Effector CD4-positive, alpha-beta T cell (primary cell): ENCODE measurements around the gene MTOR.

Experiments
- DNase-seq: peaks from one replicate; pipeline ENCODE4 v3.0.0-alpha.2; 2020

MTOR gene

DNA sequence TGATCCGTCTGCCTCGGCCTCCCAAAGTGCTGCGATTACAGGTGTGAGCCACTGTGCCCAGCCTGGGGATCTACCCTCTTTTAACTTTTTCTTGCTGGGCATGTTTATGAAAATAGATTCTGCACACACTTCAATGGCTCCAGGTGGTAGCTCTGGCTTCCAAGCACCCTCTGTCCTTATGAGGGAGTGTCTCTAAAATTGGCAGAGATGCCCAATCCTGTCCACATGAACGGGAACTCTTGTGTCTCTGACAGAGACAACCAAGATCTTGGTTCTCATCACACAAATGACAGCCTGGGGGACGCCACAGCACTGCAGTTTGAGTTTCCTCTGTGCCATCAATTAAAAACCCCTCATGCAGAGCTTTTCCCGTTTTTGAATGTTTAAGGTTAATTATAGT, 116.6 kb downstream of the MTOR start:
- DNase-seq: no peak

- no peak for DNase-seq
Observed at GRCh38 chr1:11144570-11145256, 117.6 kb downstream of the MTOR start.

- no peak for DNase-seq
Observed at GRCh38 chr1:11143907-11144306, 118.4 kb downstream of the MTOR start.

DNA sequence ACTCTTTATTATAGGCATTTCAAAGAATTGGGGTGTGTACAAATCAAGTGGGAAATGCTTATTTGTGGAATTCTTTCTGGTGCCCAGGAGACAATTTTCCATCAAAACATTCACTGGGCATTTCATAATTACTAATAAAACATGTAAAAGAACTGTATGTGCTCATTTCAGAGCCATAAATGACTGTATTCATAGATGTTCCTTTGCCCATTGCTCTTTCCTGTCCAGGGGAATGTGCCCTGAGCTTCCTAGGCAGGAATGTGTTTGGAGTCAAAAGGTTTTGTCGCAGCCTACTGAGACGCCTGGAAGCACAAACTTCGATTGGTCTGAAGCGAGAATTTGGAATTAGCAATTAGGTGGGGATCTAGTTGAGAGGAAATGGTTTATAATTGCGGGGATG, 119.0 kb downstream of the MTOR start:
- no peak for DNase-seq

GRCh38 chr1:11142618-11143391, 119.5 kb downstream of the MTOR start:
- DNase-seq: no peak

- DNase-seq: no peak
Observed at GRCh38 chr1:11138952-11139351, 123.4 kb downstream of the MTOR start.

DNA sequence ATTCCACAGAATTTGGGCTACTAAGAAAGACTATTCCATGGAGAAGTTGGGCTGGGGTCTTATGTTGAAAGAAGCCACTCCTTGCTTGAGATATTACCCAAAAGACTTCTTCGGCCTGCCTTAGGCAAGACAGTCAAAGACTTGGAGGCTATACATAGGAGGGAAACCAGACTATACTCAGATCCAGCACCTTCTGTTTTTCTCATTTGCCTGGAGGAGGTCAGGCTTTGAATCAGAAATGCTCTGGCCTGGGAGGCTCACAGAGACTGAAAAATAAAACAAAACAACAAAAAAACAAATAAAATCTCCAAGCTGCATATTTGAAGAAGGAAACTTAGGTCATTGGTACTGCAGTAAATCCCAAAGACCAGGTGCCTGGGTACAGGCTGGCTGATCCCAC, 124.3 kb downstream of the MTOR start:
- DNase-seq: no peak

DNA sequence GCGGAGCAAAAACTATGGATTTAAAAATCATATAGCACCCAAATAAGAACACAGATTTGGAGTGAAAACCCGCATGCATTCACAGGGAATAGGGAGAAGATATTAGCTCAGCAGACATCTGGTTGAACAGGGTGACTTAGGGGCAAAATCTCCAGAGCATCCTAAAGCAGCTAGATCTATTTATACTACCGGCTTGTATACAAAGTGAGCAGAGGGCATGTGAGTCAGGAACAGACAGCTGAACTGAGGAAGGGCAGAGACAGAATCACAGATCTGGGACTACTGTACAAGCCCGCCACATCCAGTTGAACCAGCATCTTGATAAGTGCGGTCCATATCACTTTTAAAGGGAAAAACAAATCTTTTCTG, 127.5 kb downstream of the MTOR start:
- no peak for DNase-seq

GRCh38 chr1:11134251-11134897, 128.0 kb downstream of the MTOR start:
- DNase-seq: no peak

DNA sequence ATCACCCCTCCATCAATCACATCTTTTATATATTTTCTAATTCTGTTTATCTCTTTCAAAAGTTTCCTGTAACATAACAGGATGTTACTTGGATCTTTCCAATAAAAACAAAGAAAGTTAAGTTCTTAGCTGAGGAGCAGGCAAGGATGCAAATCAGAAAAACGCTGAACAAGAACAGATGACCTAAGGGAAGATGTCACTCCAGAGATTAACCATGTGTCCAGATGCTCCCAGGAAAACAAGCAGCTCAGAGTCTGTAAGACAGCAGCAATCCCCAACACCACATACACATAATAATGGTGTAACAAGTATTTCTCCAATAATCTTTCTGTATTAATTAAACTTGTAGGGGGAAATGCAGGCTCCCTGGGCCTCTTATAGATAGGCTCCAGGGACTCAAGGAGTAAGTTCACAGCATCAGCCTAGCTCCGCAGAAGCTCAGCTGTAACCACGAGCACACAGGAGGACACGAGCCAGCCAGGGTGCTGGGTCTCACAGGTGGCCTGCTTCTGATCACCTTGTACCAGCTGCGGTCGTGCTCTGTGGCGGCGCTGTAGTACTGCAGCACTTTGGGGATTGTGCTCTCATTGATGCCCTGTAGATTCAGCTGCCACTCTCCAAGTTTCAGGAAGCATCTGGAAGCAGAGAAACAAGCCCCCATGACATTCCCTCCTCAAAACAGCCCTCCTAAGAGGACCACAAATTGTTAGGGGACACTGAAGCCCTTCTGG, 129.6 kb downstream of the MTOR start:
- no peak for DNase-seq

DNA sequence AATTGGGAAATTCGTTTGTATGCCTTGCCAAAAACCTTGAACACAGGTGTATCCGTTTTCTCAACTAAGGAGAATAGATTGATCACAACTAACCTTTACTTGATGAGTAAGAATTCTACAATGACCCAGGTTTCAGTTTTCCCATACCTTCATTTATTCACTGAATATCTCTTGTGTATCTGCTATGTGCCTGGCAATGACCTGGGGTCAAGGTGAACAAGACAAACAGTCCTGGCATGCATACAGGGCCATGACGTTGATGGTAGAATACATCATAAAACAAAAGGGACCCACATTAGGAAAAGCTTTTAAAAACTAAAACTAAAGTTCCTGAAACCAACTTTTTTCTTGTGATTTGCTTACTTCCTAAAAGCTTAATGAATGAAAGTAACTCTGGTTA, 130.5 kb downstream of the MTOR start:
- no peak for DNase-seq

DNA sequence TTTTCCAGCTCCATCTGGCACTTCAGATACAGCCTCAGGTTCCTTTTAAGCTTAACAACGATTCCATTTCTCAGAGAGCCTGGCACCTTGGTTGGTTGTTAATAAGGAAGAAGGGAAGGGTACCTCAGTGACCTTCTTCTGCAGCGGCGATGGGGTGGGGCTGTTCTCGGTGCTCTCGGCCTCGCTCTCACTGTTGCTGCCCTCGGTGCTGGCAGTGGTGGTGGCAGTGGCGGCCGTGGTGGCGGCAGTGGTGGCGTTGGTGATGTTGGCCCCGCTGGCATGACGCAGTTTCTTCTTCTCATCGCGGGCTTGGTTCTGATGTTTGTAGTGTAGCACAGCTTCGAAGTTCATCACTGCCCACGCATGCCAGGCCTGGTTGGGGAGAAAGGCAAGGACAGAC, 131.9 kb downstream of the MTOR start:
- no peak for DNase-seq

DNA sequence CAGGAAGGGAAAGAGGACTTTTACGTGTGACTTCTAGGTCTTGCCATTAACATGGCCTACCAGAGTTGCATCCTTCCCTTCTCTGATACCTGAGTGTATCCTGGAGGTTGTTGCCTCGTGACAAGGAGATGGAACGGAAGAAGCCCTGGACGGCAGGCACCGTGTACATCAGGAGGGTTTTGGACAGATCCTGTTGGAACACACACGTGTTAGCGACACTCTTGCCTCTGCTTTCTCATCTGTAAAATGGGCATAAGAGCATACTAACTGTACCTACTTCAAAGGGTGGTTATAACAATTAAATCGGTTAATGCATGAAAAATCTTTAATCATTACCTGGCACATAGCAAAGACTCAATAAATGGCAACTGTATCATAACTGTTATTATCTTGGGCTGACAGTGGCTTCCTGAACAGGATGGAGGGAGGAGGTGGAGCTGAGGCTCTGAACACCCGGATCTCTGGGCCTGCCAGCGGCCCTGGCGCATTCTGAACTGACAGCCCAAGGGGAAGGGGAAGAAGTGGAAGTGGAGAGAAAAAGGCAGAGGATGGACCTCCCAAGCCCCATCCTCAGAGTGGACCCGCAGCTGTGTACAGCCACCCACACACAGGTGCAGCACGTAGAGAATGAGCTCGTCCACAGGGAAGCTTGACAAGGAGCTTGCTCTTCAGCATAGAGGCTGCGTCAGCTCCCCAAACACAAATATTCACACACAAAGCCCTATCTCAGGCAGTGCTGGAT, 132.5 kb downstream of the MTOR start:
- DNase-seq: no peak

DNA sequence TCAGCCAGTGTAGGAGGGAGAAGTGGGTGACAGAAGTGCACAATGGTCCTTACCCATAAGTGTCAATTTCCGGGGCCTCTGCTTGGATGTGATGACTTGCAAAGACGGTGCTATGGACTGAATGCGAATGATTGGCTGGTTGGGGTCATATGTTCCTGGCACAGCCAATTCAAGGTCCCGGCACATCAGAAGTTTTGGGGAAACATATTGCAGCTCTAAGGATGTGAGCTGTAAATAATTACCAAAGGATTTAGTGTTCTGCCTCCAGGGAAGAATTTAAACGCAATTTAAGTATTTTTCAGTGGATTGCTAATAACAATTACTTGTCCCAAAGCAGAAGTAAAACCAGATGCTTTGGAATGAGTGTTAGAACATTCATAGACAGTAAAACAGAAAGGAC, 135.8 kb downstream of the MTOR start:
- DNase-seq: no peak

DNA sequence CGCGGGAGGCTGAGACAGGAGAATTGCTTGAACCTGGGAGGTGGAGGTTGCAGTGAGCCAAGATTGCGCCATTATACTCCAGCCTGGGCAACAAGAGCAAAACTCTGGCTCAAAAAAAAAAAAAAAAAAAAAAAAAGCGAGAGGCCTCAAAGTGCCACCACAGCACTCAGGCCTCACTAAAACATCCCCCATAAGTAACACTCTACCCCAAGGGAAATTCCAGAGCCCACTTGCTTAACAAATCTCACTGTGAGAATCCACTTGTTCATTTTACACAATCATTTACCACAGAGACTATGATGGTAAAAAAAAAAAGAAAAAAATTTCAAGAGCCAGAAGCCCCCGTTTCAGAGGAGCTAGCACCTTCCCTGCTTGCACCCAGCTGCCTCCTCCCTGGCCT, 136.4 kb downstream of the MTOR start:
- no peak for DNase-seq

DNA sequence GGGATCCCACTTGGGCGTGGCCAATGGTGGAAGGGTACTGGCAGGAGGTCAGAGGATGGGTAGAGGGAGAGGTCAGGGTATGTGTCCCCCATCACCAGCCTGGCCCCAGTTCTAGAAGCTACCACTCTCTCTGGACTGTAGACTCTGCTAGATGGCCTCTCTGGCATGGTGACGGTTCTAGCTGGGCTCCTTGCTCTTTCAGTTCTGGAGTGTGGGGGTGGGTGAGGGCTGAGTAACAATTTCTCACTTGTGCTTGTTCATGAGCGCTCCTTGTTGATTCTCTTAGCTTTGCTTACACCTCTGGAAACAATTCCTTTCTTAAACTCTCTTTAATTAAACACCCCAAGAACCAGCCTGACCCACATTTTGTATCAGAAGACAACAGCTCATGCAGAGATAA, 137.4 kb downstream of the MTOR start:
- no peak for DNase-seq

DNA sequence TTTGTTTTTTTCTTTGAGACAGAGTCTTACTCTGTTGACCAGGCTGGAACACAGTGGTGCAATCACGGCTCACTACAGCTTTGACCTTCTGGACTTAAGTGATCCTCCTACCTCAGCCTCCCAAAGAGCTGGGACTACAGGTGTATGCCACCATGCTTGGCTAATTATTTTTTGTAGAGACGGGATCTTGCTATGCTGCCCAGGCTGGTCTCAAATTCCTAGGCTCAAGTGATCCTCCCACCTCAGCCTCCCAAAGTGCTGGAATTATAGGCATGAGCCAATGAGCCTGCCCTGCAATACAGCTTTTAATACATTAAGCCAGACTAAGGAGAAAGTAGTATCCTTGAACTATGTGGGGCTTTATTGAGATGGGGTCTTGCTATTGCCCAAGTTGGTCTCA, 146.0 kb downstream of the MTOR start:
- no peak for DNase-seq

GRCh38 chr1:11114966-11115365, 147.4 kb downstream of the MTOR start:
- DNase-seq: no peak

- no peak for DNase-seq
Observed at GRCh38 chr1:11109047-11109760, 153.1 kb downstream of the MTOR start.

- no peak for DNase-seq
Observed at GRCh38 chr1:11107599-11107998, 154.8 kb downstream of the MTOR start.

GRCh38 chr1:11105586-11105985, 156.8 kb downstream of the MTOR start:
- DNase-seq: no peak

- DNase-seq: no peak
Observed at GRCh38 chr1:11101347-11101746, 161.0 kb downstream of the MTOR start.
